K562 (cell line): ENCODE measurements around the gene TMEM131. TPM values are rescaled to one million over a fixed set of nuclear protein-coding genes. Genes with fewer than 3 reads are reported as not detected.
"Not testable (repeated sequence)": the region's sequence is repeated elsewhere in the genome, so short reads cannot be mapped to it uniquely, and the experiment has no call there.

Experiments
- ATAC-seq: fragments of 200-7000 bp; cut with Tn5 transposase; 3 replicates; pipeline ENCODE4 v1.9.1; 2020; ENCODE audit warnings: moderate library complexity
- BruUV-seq: library from RNA; stranded (reverse); fragments of 400-500 nt; replicated peaks from 2 replicates; lab custom pipeline; 2021; lab: Mats Ljungman, UMichigan
- CTCF ChIA-PET: fragments of 300-600 bp; formaldehyde crosslinking; extraction: SDS; loops from one replicate; lab custom pipeline; 2021; ENCODE audit warnings: low intra/inter-chr PET ratio; lab: Yijun Ruan, JAX
- POLR2A ChIA-PET: fragments of 300-600, 350-650 bp; sonication (Branson Sonifier 250); formaldehyde crosslinking; extraction: SDS; loops from one replicate; lab custom pipeline; 2021; ENCODE audit warnings: antibody characterized with exemption, inconsistent platforms; lab: Yijun Ruan, JAX
- DNase-seq, 4 experiments: peaks; one replicate each; pipeline versions ENCODE4 v3.0.0 to v3.0.0-alpha.2; 2011 to 2018; ENCODE audit warnings: low spot score in 3 of 4, mixed read lengths in 3 of 4; ENCODE audit errors: extremely low read depth in 1 of 4
- FAIRE-seq: peaks from 2 replicates; lab custom pipeline; 2011; peaks lifted over from hg19 to GRCh38; lab: Jason Lieb, UNC
- H2AFZ ChIP-seq: 2 replicates; pipeline ENCODE4 v1.6.0; 2011; ENCODE audit warnings: low read depth, low read length, control low read depth, inconsistent platforms
- H3K27ac ChIP-seq: fragments of 200-600 bp; 3 replicates; pipeline ENCODE4 v1.8.0; 2011; ENCODE audit warnings: low read depth, mild to moderate bottlenecking, control low read depth, inconsistent platforms, low read length, moderate library complexity, mixed read lengths; ENCODE audit errors: extremely low read depth
- H3K27me3 ChIP-seq, 2 experiments: fragments of 300-600 bp in 1 of 2; 2 replicates in 1 of 2; 3 replicates in 1 of 2; pipeline versions ENCODE4 v1.6.0 to v1.8.0; 2011; ENCODE audit warnings: inconsistent platforms in 2 of 2, low read length in 2 of 2, mild to moderate bottlenecking in 1 of 2, mixed read lengths in 1 of 2, moderate library complexity in 1 of 2; ENCODE audit not compliant: control insufficient read depth in 2 of 2, insufficient read depth in 2 of 2
- H3K36me3 ChIP-seq: fragments of 300-600 bp; 3 replicates; pipeline ENCODE4 v1.8.0; 2011; ENCODE audit warnings: mild to moderate bottlenecking, low read length, inconsistent platforms; ENCODE audit not compliant: control insufficient read depth, insufficient read depth
- H3K4me1 ChIP-seq, 2 experiments: fragments of 200-600 bp in 1 of 2; replicated peaks in 1 of 2; 2 replicates in 1 of 2; 3 replicates in 1 of 2; pipeline versions ENCODE4 v1.5.1 to v1.8.0; 2011; ENCODE audit warnings: inconsistent platforms in 2 of 2, low read length in 2 of 2, mild to moderate bottlenecking in 1 of 2, mixed read lengths in 1 of 2, moderate library complexity in 1 of 2; ENCODE audit not compliant: control insufficient read depth in 2 of 2, insufficient read depth in 2 of 2
- H3K4me2 ChIP-seq: 2 replicates; pipeline ENCODE4 v1.6.1; 2011; ENCODE audit warnings: low read length, control low read depth, inconsistent platforms, mixed read lengths; ENCODE audit not compliant: insufficient read depth
- H3K4me3 ChIP-seq: fragments of 200-600 bp; sonication (generic), shearing (Covaris generic); 2 replicates; pipeline ENCODE4 v1.5.1; 2016; ENCODE audit warnings: control low read depth, inconsistent platforms
- H3K79me2 ChIP-seq: fragments of 200-600 bp; 3 replicates; pipeline ENCODE4 v1.8.0; 2011; ENCODE audit warnings: low read length, inconsistent platforms; ENCODE audit not compliant: control insufficient read depth, insufficient read depth
- H3K9ac ChIP-seq, 2 experiments: 2 replicates each; pipeline versions ENCODE4 v1.6.0 to v1.6.1; 2011; ENCODE audit warnings: low read depth in 2 of 2, low read length in 2 of 2, control low read depth in 1 of 2, inconsistent platforms in 1 of 2, mild to moderate bottlenecking in 1 of 2, mixed read lengths in 1 of 2; ENCODE audit not compliant: insufficient read depth in 1 of 2
- H3K9me1 ChIP-seq: one replicate; pipeline ENCODE4 v1.6.0; 2011; ENCODE audit warnings: inconsistent platforms, mild to moderate bottlenecking, low read length, moderate library complexity; ENCODE audit not compliant: control insufficient read depth, insufficient read depth
- H3K9me3 ChIP-seq: replicated peaks from 2 replicates; pipeline ENCODE4 v1.5.1; 2011; ENCODE audit warnings: low read depth, low read length, inconsistent platforms; ENCODE audit not compliant: control insufficient read depth, insufficient read depth
- H4K20me1 ChIP-seq: replicated peaks from 2 replicates; pipeline ENCODE4 v1.6.1; 2011; ENCODE audit warnings: low read length, inconsistent platforms, mixed read lengths; ENCODE audit not compliant: control insufficient read depth, insufficient read depth
- CBX1 ChIP-seq: sonication (generic); IDR thresholded peaks from 2 replicates; pipeline ENCODE4 v1.6.1; 2016; ENCODE audit warnings: antibody characterized with exemption, low read depth, mild to moderate bottlenecking
- ELF2 ChIP-seq: fragments of 250-450 bp; sonication (Bioruptor Pico); IDR thresholded peaks from 2 replicates; pipeline ENCODE4 v1.5.0; 2021; ENCODE audit warnings: mild to moderate bottlenecking
- HDGF ChIP-seq: fragments of 450-650 bp; IDR thresholded peaks from 2 replicates; pipeline ENCODE4 v1.6.1; 2016
- HNRNPLL ChIP-seq: fragments of 200-400 bp; formaldehyde crosslinking; IDR thresholded peaks from 2 replicates; pipeline ENCODE4 v1.6.1; 2017; ENCODE audit warnings: low read length, low read depth, mild to moderate bottlenecking; ENCODE audit not compliant: poor library complexity, severe bottlenecking
- MCM5 ChIP-seq: fragments of 450-650 bp; IDR thresholded peaks from 2 replicates; pipeline ENCODE4 v1.6.1; 2016; ENCODE audit warnings: low read depth
- MXD1 ChIP-seq: fragments of 250-450 bp; sonication (Bioruptor Pico); IDR thresholded peaks from 2 replicates; pipeline ENCODE4 v1.8.0; 2021; ENCODE audit warnings: borderline replicate concordance, mild to moderate bottlenecking, moderate library complexity; ENCODE audit not compliant: poor library complexity, severe bottlenecking
- MYC ChIP-seq, 2 experiments: fragments of 250-450 bp in 1 of 2; sonication (Bioruptor Pico) in 1 of 2; IDR thresholded peaks; 2 replicates each; pipeline versions ENCODE4 v1.5.1 to v1.6.1; 2012 to 2021; ENCODE audit warnings: low read depth in 2 of 2, borderline replicate concordance in 1 of 2, improper control_type of control experiment in 1 of 2, low read length in 1 of 2, mild to moderate bottlenecking in 1 of 2, moderate library complexity in 1 of 2
- NCOA4 ChIP-seq: fragments of 450-650 bp; IDR thresholded peaks from 2 replicates; pipeline ENCODE4 v1.6.1; 2018; ENCODE audit warnings: mild to moderate bottlenecking; ENCODE audit not compliant: partially characterized antibody
- SAFB ChIP-seq: fragments of 200-400 bp; formaldehyde crosslinking; IDR thresholded peaks from 2 replicates; pipeline ENCODE4 v1.6.1; 2017; ENCODE audit warnings: low read depth, low read length, borderline replicate concordance
- ZFP30 ChIP-seq: fragments of 250-450 bp; sonication (Bioruptor Pico); IDR thresholded peaks from 2 replicates; pipeline ENCODE4 v1.8.0; 2022; ENCODE audit warnings: moderate library complexity, mild to moderate bottlenecking, inconsistent platforms, borderline replicate concordance
- ZNF175 ChIP-seq: fragments of 200-800 bp; sonication (Bioruptor generic); IDR thresholded peaks from 2 replicates; pipeline ENCODE4 v1.6.1; 2016; ENCODE audit warnings: low read depth, mild to moderate bottlenecking, missing genetic modification characterization, missing compliant biosample characterization
- ZNF197 ChIP-seq: fragments of 200-800 bp; sonication (Bioruptor generic); IDR thresholded peaks from 2 replicates; pipeline ENCODE4 v1.6.1; 2016; ENCODE audit warnings: low read depth, missing genetic modification characterization, missing compliant biosample characterization
- ZNF253 ChIP-seq: fragments of 250-450 bp; sonication (Bioruptor Pico); conservative IDR thresholded peaks from 2 replicates; pipeline ENCODE4 v1.6.1; 2021; ENCODE audit warnings: mild to moderate bottlenecking
- ZNF507 ChIP-seq: conservative IDR thresholded peaks from 2 replicates; pipeline ENCODE4 v1.6.1; 2017; ENCODE audit warnings: missing genetic modification characterization, missing compliant biosample characterization
- ZNF584 ChIP-seq: fragments of 200-800 bp; sonication (Bioruptor generic); IDR thresholded peaks from 2 replicates; pipeline ENCODE4 v1.6.1; 2016; ENCODE audit warnings: low read depth, mild to moderate bottlenecking, missing genetic modification characterization, missing compliant biosample characterization
- ZNF77 ChIP-seq: fragments of 250-450 bp; sonication (Bioruptor Pico); IDR thresholded peaks from 2 replicates; pipeline ENCODE4 v1.5.0; 2020
- ZNF79 ChIP-seq: fragments of 250-450 bp; sonication (Bioruptor Pico); IDR thresholded peaks from 2 replicates; pipeline ENCODE4 v1.4.0; 2020; ENCODE audit warnings: low read depth, mild to moderate bottlenecking, moderate library complexity
- ZNF830 ChIP-seq: fragments of 250-450 bp; sonication (Bioruptor Pico); IDR thresholded peaks from 2 replicates; pipeline ENCODE4 v1.5.0; 2021; ENCODE audit warnings: mild to moderate bottlenecking
- WGBS: fragments of 100-300 bp; shearing (Covaris generic); methylation state at CpG from one replicate; pipeline ENCODE4 v1.1.6; 2016; ENCODE audit warnings: low coverage, mixed read lengths; ENCODE audit not compliant: insufficient coverage; ENCODE audit errors: missing lambda C conversion rate; 5-methylcytosine and 5-hydroxymethylcytosine counted together
- in situ Hi-C: fragments of 300-500 bp; cut with MboI; formaldehyde crosslinking; loops from 4 replicates; pipeline ENCODE4 v1.15.0; 2018; ENCODE audit warnings: inconsistent platforms, mixed read lengths
- intact Hi-C: fragments of 100-400 bp; cut with micrococcal nuclease; formaldehyde crosslinking; loops from 2 replicates; pipeline ENCODE4 v1.14.2; 2022
- polyA plus RNA-seq, 8 experiments: library from polyadenylated mRNA; depleted of rRNA in 4 of 8; stranded (reverse) in 5 of 8; unstranded in 3 of 8; fragments of >200 nt; fragmentation: Nextera tagmentation in 2 of 8; fragmentation: Illumina TruSeq in 1 of 8; extraction: Ambion mirVana in 2 of 8; extraction: Trizol in 1 of 8; gene quantifications; 2 replicates each; pipeline versions ENCODE4 v1.2.1 to v1.2.3, GENCODE V29; 2011 to 2014; ENCODE audit warnings: inconsistent platforms in 1 of 8, missing spikeins in 1 of 8
- total RNA-seq, 7 experiments: library from RNA; depleted of rRNA in 6 of 7; stranded (reverse); fragments of >200 nt in 6 of 7; fragmentation: Illumina TruSeq in 2 of 7; extraction: Trizol in 2 of 7; gene quantifications; 2 replicates each; pipeline versions ENCODE4 v1.2.1 to v1.2.3, GENCODE V29; 2011 to 2021; ENCODE audit warnings: low replicate concordance in 1 of 7

The TMEM131 gene
- total and polyA plus RNA-seq, 9 of the 15 experiments (the other 6 are each of a cell fraction or from before 2014, with no cell fraction given) = 2.5 to 21.1 (median 12.4) TPM

GRCh38 chr2:97857553-97857952, 138.2 kb downstream of the TMEM131 start:
- FAIRE-seq (no peak), ATAC-seq (no peak), DNase-seq (no peak)
- H3K4me3 ChIP-seq = no peak overlapping the region
- H3K27ac ChIP-seq = no peak overlapping the region
- in situ Hi-C loops (no loop called here), intact Hi-C loops (no loop called here)
- no peaks in the 10 kb centered on the region for H3K27me3 ChIP-seq
- CTCF ChIA-PET = no interaction called here
- no peak overlapping the region for H3K9ac ChIP-seq
- no peak overlapping the region for H2AFZ ChIP-seq
- no peaks in the 10 kb centered on the region for H3K4me1 ChIP-seq
- no peaks in the 10 kb centered on the region for H4K20me1 ChIP-seq
- 75% methylated on average over 2 of the region's 2 CpGs for WGBS
- H3K79me2 ChIP-seq = no peaks in the 10 kb centered on the region
- H3K4me2 ChIP-seq = no peak overlapping the region
- no peaks in the 10 kb centered on the region for H3K9me3 ChIP-seq
- H3K9me1 ChIP-seq = no peaks in the 10 kb centered on the region
- POLR2A ChIA-PET = no interaction called here
- peaks cover 5% of the 10 kb centered on the region; the same call in 1 of the 3 replicates for H3K36me3 ChIP-seq
- TF ChIP-seq ZNF830 (CRISPR knock-in tag) (no peak), ZNF584 (no peak), ZNF175 (CRISPR knock-in tag) (no peak), ZNF77 (no peak), ZNF79 (CRISPR knock-in tag) (no peak), CBX1 (no peak), ZNF507 (tag) (no peak), HNRNPLL (no peak), ZNF253 (no peak), NCOA4 (no peak), ZNF197 (CRISPR knock-in tag) (no peak), MYC (IDR thresholded peaks at IDR 0.05; ENCODE audit: low read depth, low read length) (no peak), MYC (CRISPR knock-in tag; IDR thresholded peaks at IDR 0.05; ENCODE audit: borderline replicate concordance, low read depth) (no peak), ZFP30 (CRISPR knock-in tag) (no peak), ELF2 (CRISPR knock-in tag) (no peak), HDGF (no peak), MCM5 (no peak), SAFB (no peak), MXD1 (CRISPR knock-in tag) (no peak)
- BruUV-seq = no TSS peak

- POLR2A ChIA-PET, ATAC-seq, H3K9me1 ChIP-seq, H4K20me1 ChIP-seq, FAIRE-seq, H3K27me3 ChIP-seq, BruUV-seq, H3K4me2 ChIP-seq, H3K4me3 ChIP-seq, H3K79me2 ChIP-seq, in situ Hi-C loops, CTCF ChIA-PET, H3K4me1 ChIP-seq, H3K27ac ChIP-seq, intact Hi-C loops, H3K36me3 ChIP-seq, DNase-seq, H2AFZ ChIP-seq, H3K9me3 ChIP-seq, H3K9ac ChIP-seq: not testable (repeated sequence)
- WGBS = 66% methylated on average over 2 of the region's 4 CpGs
Observed at GRCh38 chr2:97853057-97853456, 142.7 kb downstream of the TMEM131 start.
